Heart left ventricle (tissue), 16 donors: ENCODE data around the gene SMPD2. TPM values are rescaled to one million over a fixed set of nuclear protein-coding genes. Genes with fewer than 3 reads are reported as not detected.

ENCODE experiments used
- ATAC-seq, 4 donors: fragments of 200-7000 bp; cut with Tn5 transposase; one replicate each; pipeline ENCODE4 v1.9.1; 2020 to 2022; ENCODE audit warnings: moderate library complexity in 4 of 4, mild to moderate bottlenecking in 3 of 4, moderate number of reproducible peaks in 1 of 4
- DNase-seq, 5 donors: peaks; one replicate each; pipeline ENCODE4 v3.0.0-alpha.2; 2020
- H3K27ac ChIP-seq, 12 donors: fragments of 200-600 bp; sonication (generic) in 4 of 12; one replicate each; pipeline versions ENCODE4 v1.5.0 to v1.8.0; 2016 to 2022; ENCODE audit warnings: mild to moderate bottlenecking in 2 of 12
- H3K27me3 ChIP-seq, 9 donors: fragments of 200-600 bp; sonication (generic) in 2 of 9; one replicate each; pipeline versions ENCODE4 v1.5.1 to v1.8.0; 2016 to 2022; ENCODE audit warnings: mild to moderate bottlenecking in 3 of 9
- H3K36me3 ChIP-seq, 9 donors: fragments of 200-600 bp; sonication (generic) in 2 of 9; one replicate each; pipeline versions ENCODE4 v1.5.0 to v1.8.0; 2018 to 2022; ENCODE audit warnings: mild to moderate bottlenecking in 2 of 9
- H3K4me1 ChIP-seq, 12 donors: fragments of 200-600 bp; sonication (generic) in 4 of 12; one replicate each; pipeline versions ENCODE4 v1.5.0 to v1.8.0; 2016 to 2022; ENCODE audit warnings: mild to moderate bottlenecking in 3 of 12
- H3K4me3 ChIP-seq, 12 donors: fragments of 200-600 bp; sonication (generic) in 4 of 12; one replicate each; pipeline versions ENCODE4 v1.5.0 to v1.8.0; 2017 to 2022; ENCODE audit warnings: mild to moderate bottlenecking in 9 of 12, moderate library complexity in 4 of 12
- H3K9me3 ChIP-seq, 12 donors: fragments of 200-600 bp; sonication (generic) in 4 of 12; one replicate each; pipeline versions ENCODE4 v1.5.0 to v1.8.0; 2016 to 2022; ENCODE audit warnings: mild to moderate bottlenecking in 1 of 12
- POLR2A ChIP-seq, 2 donors: fragments of 450-650 bp; IDR thresholded peaks; one replicate each; pipeline ENCODE4 v1.6.1; 2017; ENCODE audit warnings: antibody characterized with exemption in 2 of 2, mild to moderate bottlenecking in 2 of 2, moderate library complexity in 2 of 2
- WGBS, 4 donors: extraction: QIAGEN DNeasy Blood & Tissue Kit in 2 of 4; methylation state at CpG; one replicate each; pipeline versions ENCODE4 v1.1.5 to v1.1.7; 2013 to 2018; 5-methylcytosine and 5-hydroxymethylcytosine counted together
- intact Hi-C, 10 donors: fragments of 100-400 bp; cut with DNase I; formaldehyde crosslinking; loops; one replicate each; pipeline versions ENCODE4 v1.11.1 to v1.14.2; 2022
- polyA plus RNA-seq, 2 donors: library from polyadenylated mRNA; stranded (reverse); fragments of 200-250 nt; gene quantifications; one replicate each; pipeline ENCODE4 v1.2.3, GENCODE V29; 2013
- total RNA-seq, 9 donors: library from RNA; depleted of rRNA in 2 of 9; stranded (reverse); fragments of >200 nt in 2 of 9; fragmentation: NEBNext Ultra II Directional in 3 of 9; extraction: Animal tissue kit (Norgen Biotek cat#: 25700) in 3 of 9; gene quantifications; one replicate each; pipeline versions ENCODE4 v1.1.0 to v1.2.4, GENCODE V29; 2016 to 2023
- TF ChIP-seq, protein P1 (sequence below), 12 donors: fragments of 200-600 bp; sonication (generic) in 4 of 12; IDR thresholded peaks; one replicate each; pipeline versions ENCODE4 v1.5.0 to v1.8.0; 2018 to 2022; ENCODE audit warnings: antibody characterized with exemption in 12 of 12, mild to moderate bottlenecking in 5 of 12
- donor health status: ischemic (EF 13 %, LVEDD 7.1; RV severe dilation, severe dysfunction).
- donor health status: healthy with polysubstance abuse.
- donor health status: DM: no; HTN: yes; CAD: no.
- donor health status: DM: no; HTN: no; CAD: no.
- donor health status: ischemic (EF 25% LVEDD 6.9; RV normal size, moderate dysfunction).
- donor health status: ischemic (EF 25% LVEDD 5.7; RV mildly dilated, moderate dysfunction).
- donor health status: healthy.
- donor health status: DM: yes; HTN: yes; CAD: no.
- donor health status: ischemic (EF 35%, LVEDD 5.7; RV mildly dilated, moderate dysfunction).
- donor health status: nonischemic (EF 11% LVEDD 7.7; RV severe dilation, severe dysfunction).
- donor health status: DM: yes; HTN: yes; CAD: no.
- donor health status: PGD.
- donor health status: ischemic (EF 29% LVEDD 5.4; RV normal size, mild dysfunction).
- donor health status: nonischemic (EF 23%, LVEDD 6.1; RV moderate dilation, normal function).

SMPD2 gene
- total and polyA plus RNA-seq, 11 donors, result 2.0 to 9.6 (median 4.2) TPM

DNA sequence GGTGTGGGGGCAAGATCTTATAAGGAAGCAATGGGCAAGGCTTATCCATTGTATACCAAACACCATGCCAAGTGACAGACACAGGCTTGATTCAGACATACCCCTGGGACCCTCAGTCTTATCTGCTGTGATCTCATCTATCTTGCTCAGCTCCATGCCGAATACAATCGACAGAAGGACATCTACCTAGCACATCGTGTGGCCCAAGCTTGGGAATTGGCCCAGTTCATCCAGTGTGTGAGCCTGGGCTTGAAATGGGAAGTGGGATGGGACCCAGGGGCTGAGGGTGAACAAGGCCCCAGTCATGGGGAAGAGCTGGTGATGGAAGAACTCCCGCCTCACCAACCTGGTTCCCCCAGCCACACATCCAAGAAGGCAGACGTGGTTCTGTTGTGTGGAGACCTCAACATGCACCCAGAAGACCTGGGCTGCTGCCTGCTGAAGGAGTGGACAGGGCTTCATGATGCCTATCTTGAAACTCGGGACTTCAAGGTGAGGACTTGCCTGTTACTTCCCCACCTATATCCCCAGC, 1.9 kb downstream of the SMPD2 start:
- DNase-seq (no peak), ATAC-seq (no peak)
- no peak overlapping the region for H3K4me3 ChIP-seq
- H3K27ac ChIP-seq, result no peak overlapping the region
- TF ChIP-seq, protein P1, sequence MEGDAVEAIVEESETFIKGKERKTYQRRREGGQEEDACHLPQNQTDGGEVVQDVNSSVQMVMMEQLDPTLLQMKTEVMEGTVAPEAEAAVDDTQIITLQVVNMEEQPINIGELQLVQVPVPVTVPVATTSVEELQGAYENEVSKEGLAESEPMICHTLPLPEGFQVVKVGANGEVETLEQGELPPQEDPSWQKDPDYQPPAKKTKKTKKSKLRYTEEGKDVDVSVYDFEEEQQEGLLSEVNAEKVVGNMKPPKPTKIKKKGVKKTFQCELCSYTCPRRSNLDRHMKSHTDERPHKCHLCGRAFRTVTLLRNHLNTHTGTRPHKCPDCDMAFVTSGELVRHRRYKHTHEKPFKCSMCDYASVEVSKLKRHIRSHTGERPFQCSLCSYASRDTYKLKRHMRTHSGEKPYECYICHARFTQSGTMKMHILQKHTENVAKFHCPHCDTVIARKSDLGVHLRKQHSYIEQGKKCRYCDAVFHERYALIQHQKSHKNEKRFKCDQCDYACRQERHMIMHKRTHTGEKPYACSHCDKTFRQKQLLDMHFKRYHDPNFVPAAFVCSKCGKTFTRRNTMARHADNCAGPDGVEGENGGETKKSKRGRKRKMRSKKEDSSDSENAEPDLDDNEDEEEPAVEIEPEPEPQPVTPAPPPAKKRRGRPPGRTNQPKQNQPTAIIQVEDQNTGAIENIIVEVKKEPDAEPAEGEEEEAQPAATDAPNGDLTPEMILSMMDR (IDR thresholded peaks at IDR 0.05), result no peak
- no peak for TF ChIP-seq POLR2A (IDR thresholded peaks at IDR 0.05)
- intact Hi-C loops, result loop anchor here in 2 of 10 donors (5.0 kb wide), 3 partner anchors 40 to 60 kb away; partner anchors contain the start of genes CD164 (in 1 of the 2) and ZBTB24 (in 1 of the 2)
- WGBS, 4 donors, result 87 to 96% (median 93%) methylated on average over 6 of the region's 6 CpGs
- peaks cover 0 to 24% (median 15%) of the 10 kb centered on the region in 12 donors for H3K4me1 ChIP-seq
- no peaks in the 10 kb centered on the region for H3K9me3 ChIP-seq
- H3K36me3 ChIP-seq, result peaks cover 0 to 46% (median 19%) of the 10 kb centered on the region in 9 donors
- H3K27me3 ChIP-seq, result no peaks in the 10 kb centered on the region

DNA sequence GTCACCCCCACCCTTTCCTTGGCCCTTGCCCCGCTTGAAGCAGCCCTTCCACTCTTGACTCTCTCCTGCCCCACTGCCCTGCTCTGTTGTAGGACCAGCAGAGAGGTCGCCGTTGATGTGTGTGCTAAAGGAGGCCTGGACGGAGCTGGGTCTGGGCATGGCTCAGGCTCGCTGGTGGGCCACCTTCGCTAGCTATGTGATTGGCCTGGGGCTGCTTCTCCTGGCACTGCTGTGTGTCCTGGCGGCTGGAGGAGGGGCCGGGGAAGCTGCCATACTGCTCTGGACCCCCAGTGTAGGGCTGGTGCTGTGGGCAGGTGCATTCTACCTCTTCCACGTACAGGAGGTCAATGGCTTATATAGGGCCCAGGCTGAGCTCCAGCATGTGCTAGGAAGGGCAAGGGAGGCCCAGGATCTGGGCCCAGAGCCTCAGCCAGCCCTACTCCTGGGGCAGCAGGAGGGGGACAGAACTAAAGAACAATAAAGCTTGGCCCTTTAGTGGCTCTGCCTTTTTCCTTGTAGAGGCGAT, 3.0 kb downstream of the SMPD2 start:
- DNase-seq, result no peak
- H3K9me3 ChIP-seq, result no peaks in the 10 kb centered on the region
- H3K27ac ChIP-seq, result no peak overlapping the region
- no peaks in the 10 kb centered on the region for H3K27me3 ChIP-seq
- no peak for TF ChIP-seq POLR2A (IDR thresholded peaks at IDR 0.05)
- TF ChIP-seq, protein P1 (IDR thresholded peaks at IDR 0.05), result no peak
- H3K36me3 ChIP-seq, result peaks cover 0 to 46% (median 19%) of the 10 kb centered on the region in 9 donors
- no peak for ATAC-seq
- WGBS, 4 donors, result 96 to 98% (median 97%) methylated on average over 9 to 10 of the region's 10 CpGs
- H3K4me3 ChIP-seq, result no peak overlapping the region
- H3K4me1 ChIP-seq, result peaks cover 0 to 24% (median 15%) of the 10 kb centered on the region in 12 donors
- intact Hi-C loops, result loop anchor here in 2 of 10 donors (5.0 kb wide), 3 partner anchors 39 to 61 kb away; partner anchors contain the start of genes CD164 (in 1 of the 2) and ZBTB24 (in 1 of the 2)

DNA sequence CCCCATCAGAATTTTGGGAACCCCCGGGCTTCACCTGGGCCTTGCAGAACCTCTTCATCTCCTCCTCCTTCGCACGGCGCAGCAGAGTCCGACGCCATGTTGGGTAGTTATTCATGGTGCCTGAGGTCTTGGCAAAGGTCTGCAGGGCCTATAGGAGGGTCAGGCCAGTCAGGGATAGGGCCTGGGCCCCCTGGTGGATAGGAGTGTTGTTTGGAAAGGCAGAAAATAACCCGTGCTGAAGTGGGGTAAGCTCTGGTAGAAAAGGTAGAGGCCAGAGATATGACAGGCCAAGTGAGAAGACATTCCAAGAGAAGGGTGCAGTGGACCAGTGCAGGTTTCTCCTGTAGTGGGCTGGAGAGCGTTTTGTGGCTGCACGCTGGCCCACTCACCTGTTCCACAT, 4.9 kb downstream of the SMPD2 start:
- intact Hi-C loops, result no loop called here
- TF ChIP-seq POLR2A (IDR thresholded peaks at IDR 0.05), result no peak
- TF ChIP-seq, protein P1 (IDR thresholded peaks at IDR 0.05), result no peak
- DNase-seq (no peak), ATAC-seq (no peak)
- Histone ChIP-seq H3K36me3 (peaks cover 0 to 46% (median 19%) of the 10 kb centered on the region in 9 donors), H3K27ac (no peak overlapping the region), H3K27me3 (no peaks in the 10 kb centered on the region), H3K9me3 (no peaks in the 10 kb centered on the region), H3K4me3 (no peak overlapping the region), H3K4me1 (peaks cover 0 to 19% (median 10%) of the 10 kb centered on the region in 12 donors)
- 89 to 94% (median 91%) methylated on average over 9 of the region's 9 CpGs for WGBS, 4 donors

DNA sequence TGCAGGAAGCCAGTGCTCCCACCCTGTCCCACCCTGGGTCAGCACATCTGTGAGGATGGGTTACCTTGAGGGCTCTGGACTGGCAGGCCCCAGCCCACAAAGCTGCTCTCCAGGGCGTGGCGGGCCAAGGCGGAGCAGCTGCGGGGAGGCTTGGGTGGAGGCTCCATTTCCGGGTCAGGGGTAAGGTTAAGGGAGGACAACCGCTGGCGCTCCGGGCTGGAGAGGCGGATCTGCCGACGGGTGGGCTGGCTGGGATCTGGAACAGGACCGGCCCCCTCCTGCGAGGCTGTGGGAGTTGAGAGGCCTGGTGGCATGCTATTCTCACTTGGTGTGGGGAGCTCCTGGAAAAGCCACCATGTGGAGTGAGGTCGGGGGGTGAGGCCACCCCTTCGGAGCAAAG, 5.5 kb downstream of the SMPD2 start:
- intact Hi-C loops, result no loop called here
- peak in 1 of 5 donors; percentile 9 for DNase-seq
- 77 to 87% (median 85%) methylated on average over 10 to 15 of the region's 15 CpGs for WGBS, 4 donors
- peaks cover 0 to 46% (median 19%) of the 10 kb centered on the region in 9 donors for H3K36me3 ChIP-seq
- peaks cover 0 to 24% (median 10%) of the 10 kb centered on the region in 12 donors for H3K4me1 ChIP-seq
- no peak overlapping the region for H3K27ac ChIP-seq
- no peaks in the 10 kb centered on the region for H3K27me3 ChIP-seq
- no peak for ATAC-seq
- H3K4me3 ChIP-seq, result no peak overlapping the region
- no peaks in the 10 kb centered on the region for H3K9me3 ChIP-seq
- no peak for TF ChIP-seq POLR2A (IDR thresholded peaks at IDR 0.05)
- TF ChIP-seq, protein P1 (IDR thresholded peaks at IDR 0.05), result no peak
